ENCODE data around the gene FLNB.
A peak's percentile ranks its signal among the peaks of the same experiment; 100 is the strongest.

The FLNB gene

GRCh38 chr3:58164906-58165821 is 156.9 kb downstream of the FLNB start:
- DNase-seq (ENCODE audit: low spot score): no peak

- peak; percentile 49 for DNase-seq (ENCODE audit: low spot score)
These were observed 159.5 kb downstream of the FLNB start for GRCh38 chr3:58167431-58168351.

GRCh38 chr3:58168498-58168897 is 160.3 kb downstream of the FLNB start:
- no peak for DNase-seq (ENCODE audit: low spot score)

GRCh38 chr3:58169371-58169770 is 161.1 kb downstream of the FLNB start:
- no peak for DNase-seq (ENCODE audit: low spot score)

- DNase-seq (ENCODE audit: low spot score): no peak
These were observed 162.2 kb downstream of the FLNB start for GRCh38 chr3:58170376-58170775.

GRCh38 chr3:58171126-58171525 is 162.9 kb downstream of the FLNB start:
- no peak for DNase-seq (ENCODE audit: low spot score)

GRCh38 chr3:58173029-58173668 is 164.9 kb downstream of the FLNB start:
- no peak for DNase-seq (ENCODE audit: low spot score)

- peak; percentile 17 for DNase-seq (ENCODE audit: low spot score)
These were observed 165.6 kb downstream of the FLNB start for GRCh38 chr3:58173669-58174398.

GRCh38 chr3:58175187-58175436 is 166.9 kb downstream of the FLNB start:
- no peak for DNase-seq (ENCODE audit: low spot score)

- no peak for DNase-seq (ENCODE audit: low spot score)
These were observed 167.4 kb downstream of the FLNB start for GRCh38 chr3:58175437-58176184.

- no peak for DNase-seq (ENCODE audit: low spot score)
These were observed 167.9 kb downstream of the FLNB start for GRCh38 chr3:58176185-58176530.

GRCh38 chr3:58176827-58177489 is 168.7 kb downstream of the FLNB start:
- no peak for DNase-seq (ENCODE audit: low spot score)

GRCh38 chr3:58177747-58178527 is 169.7 kb downstream of the FLNB start:
- peak; percentile 80 for DNase-seq (ENCODE audit: low spot score)

GRCh38 chr3:58178528-58179234 is 170.5 kb downstream of the FLNB start:
- no peak for DNase-seq (ENCODE audit: low spot score)

- no peak for DNase-seq (ENCODE audit: low spot score)
These were observed 171.2 kb downstream of the FLNB start for GRCh38 chr3:58179235-58180098.

GRCh38 chr3:58180099-58180880 is 172.1 kb downstream of the FLNB start:
- no peak for DNase-seq (ENCODE audit: low spot score)

GRCh38 chr3:58180940-58181587 is 172.8 kb downstream of the FLNB start:
- DNase-seq (ENCODE audit: low spot score): no peak

Data from NAMALWA (cell line).